K562 (cell line): Measurements from ENCODE around the gene VENTX. TPM values are rescaled to one million over a fixed set of nuclear protein-coding genes. Genes with fewer than 3 reads are reported as not detected.

ENCODE experiments used
- ATF1 ChIP-seq, 2 experiments: fragments of 450-650 bp in 1 of 2; IDR thresholded peaks; 2 replicates each; pipeline ENCODE4 v1.6.1; 2016; ENCODE audit warnings: missing compliant biosample characterization in 1 of 2, missing genetic modification characterization in 1 of 2
- BRF2 ChIP-seq: IDR thresholded peaks from 3 replicates; pipeline ENCODE4 v1.6.1; 2011; ENCODE audit warnings: borderline replicate concordance, mild to moderate bottlenecking; ENCODE audit not compliant: insufficient read length, insufficient read depth
- ETS2 ChIP-seq: IDR thresholded peaks from 2 replicates; pipeline ENCODE4 v1.6.1; 2016; ENCODE audit warnings: borderline replicate concordance, missing genetic modification characterization, mild to moderate bottlenecking, moderate library complexity, missing compliant biosample characterization; ENCODE audit not compliant: poor library complexity, severe bottlenecking
- EZH2 ChIP-seq: IDR thresholded peaks from 2 replicates; pipeline ENCODE4 v1.6.1; 2012; ENCODE audit warnings: low read depth, mild to moderate bottlenecking, inconsistent platforms, low read length, borderline replicate concordance
- GTF3C2 ChIP-seq: IDR thresholded peaks from 3 replicates; pipeline ENCODE4 v1.6.1; 2011; ENCODE audit warnings: borderline replicate concordance, mild to moderate bottlenecking, moderate library complexity; ENCODE audit not compliant: insufficient read length; ENCODE audit errors: extremely low read depth
- KLF16 ChIP-seq: IDR thresholded peaks from 2 replicates; pipeline ENCODE4 v1.6.1; 2016; ENCODE audit warnings: antibody characterized with exemption
- NFRKB ChIP-seq: fragments of 450-650 bp; IDR thresholded peaks from 2 replicates; pipeline ENCODE4 v1.6.1; 2016; ENCODE audit warnings: low read depth
- NR0B1 ChIP-seq: fragments of 450-650 bp; IDR thresholded peaks from one replicate; pipeline ENCODE4 v1.6.1; 2018; ENCODE audit warnings: mild to moderate bottlenecking, moderate library complexity; ENCODE audit not compliant: partially characterized antibody
- PCBP2 ChIP-seq: fragments of 200-400 bp; formaldehyde crosslinking; IDR thresholded peaks from 2 replicates; pipeline ENCODE4 v1.6.1; 2018; ENCODE audit warnings: low read length, low read depth, mild to moderate bottlenecking, moderate library complexity; ENCODE audit not compliant: poor library complexity, severe bottlenecking
- PRDM10 ChIP-seq: fragments of 450-650 bp; IDR thresholded peaks from 2 replicates; pipeline ENCODE4 v1.6.1; 2018; ENCODE audit not compliant: partially characterized antibody
- RBBP5 ChIP-seq: fragments of 200-600 bp; sonication (generic); IDR thresholded peaks from 2 replicates; pipeline ENCODE4 v1.6.1; 2012; ENCODE audit warnings: borderline replicate concordance, mild to moderate bottlenecking, low read length, control low read depth, inconsistent platforms; ENCODE audit not compliant: insufficient read depth, poor library complexity, severe bottlenecking
- RBM15 ChIP-seq: fragments of 200-400 bp; formaldehyde crosslinking; IDR thresholded peaks from 2 replicates; pipeline ENCODE4 v1.6.1; 2018; ENCODE audit warnings: mild to moderate bottlenecking, low read length, moderate library complexity; ENCODE audit not compliant: insufficient read depth
- SRSF9 ChIP-seq: fragments of 200-400 bp; formaldehyde crosslinking; IDR thresholded peaks from 2 replicates; pipeline ENCODE4 v1.6.1; 2017; ENCODE audit warnings: low read depth, low read length, borderline replicate concordance
- ZNF124 ChIP-seq: sonication (generic); formaldehyde crosslinking; IDR thresholded peaks from 2 replicates; pipeline ENCODE4 v1.8.1; 2022; ENCODE audit warnings: missing genetic modification reagents
- ZNF408 ChIP-seq: fragments of 250-450 bp; sonication (Bioruptor Pico); IDR thresholded peaks from 2 replicates; pipeline ENCODE4 v1.4.0; 2020; ENCODE audit warnings: low read depth, mild to moderate bottlenecking, moderate library complexity
- ZNF780A ChIP-seq: fragments of 250-450 bp; sonication (Bioruptor Pico); IDR thresholded peaks from 2 replicates; pipeline ENCODE4 v1.5.0; 2021; ENCODE audit warnings: mild to moderate bottlenecking
- ZNF79 ChIP-seq: fragments of 250-450 bp; sonication (Bioruptor Pico); IDR thresholded peaks from 2 replicates; pipeline ENCODE4 v1.4.0; 2020; ENCODE audit warnings: low read depth, mild to moderate bottlenecking, moderate library complexity
- polyA plus RNA-seq, 8 experiments: library from polyadenylated mRNA; depleted of rRNA in 4 of 8; stranded (reverse) in 5 of 8; unstranded in 3 of 8; fragments of >200 nt; fragmentation: Nextera tagmentation in 2 of 8; fragmentation: Illumina TruSeq in 1 of 8; extraction: Ambion mirVana in 2 of 8; extraction: Trizol in 1 of 8; gene quantifications; 2 replicates each; pipeline versions ENCODE4 v1.2.1 to v1.2.3, GENCODE V29; 2011 to 2014; ENCODE audit warnings: inconsistent platforms in 1 of 8, missing spikeins in 1 of 8
- total RNA-seq, 7 experiments: library from RNA; depleted of rRNA in 6 of 7; stranded (reverse); fragments of >200 nt in 6 of 7; fragmentation: Illumina TruSeq in 2 of 7; extraction: Trizol in 2 of 7; gene quantifications; 2 replicates each; pipeline versions ENCODE4 v1.2.1 to v1.2.3, GENCODE V29; 2011 to 2021; ENCODE audit warnings: low replicate concordance in 1 of 7

Gene VENTX
- total and polyA plus RNA-seq, 9 of the 15 experiments (the other 6 are each of a cell fraction or from before 2014, with no cell fraction given), result 0.07 to 0.70 (median 0.20) TPM; not detected in 1

- TF ChIP-seq GTF3C2 (no peak), BRF2 (no peak), RBM15 (no peak), ETS2 (no peak), PCBP2 (no peak), ATF1 (CRISPR knock-in tag; IDR thresholded peaks at IDR 0.05) (no peak), ATF1 (tag; IDR thresholded peaks at IDR 0.05) (peak; percentile 17; the same call in 1 of the 2 replicates), NR0B1 (no peak), EZH2 (no peak), ZNF124 (CRISPR knock-in tag) (no peak), ZNF780A (no peak), KLF16 (0 out of 2 replicates have a peak, but pooled peaks have one; percentile 24), PRDM10 (peak; percentile 40), RBBP5 (peak; percentile 42), ZNF408 (CRISPR knock-in tag) (no peak), NFRKB (no peak), ZNF79 (no peak), SRSF9 (no peak)
These were observed 12.8 kb upstream of the VENTX start (continued) for GRCh38 chr10:133224756-133225372.
